ENCODE results near the gene SMAD4.

- TF ChIP-seq TCF12 (IDR thresholded peaks at IDR 0.05; ENCODE audit: low read depth) = no peak
- no peak for TF ChIP-seq EP300 (IDR thresholded peaks at IDR 0.05; ENCODE audit: borderline replicate concordance)
- no peak for TF ChIP-seq TAF1 (IDR thresholded peaks at IDR 0.05; ENCODE audit: low read depth)
- TF ChIP-seq RAD21 (IDR thresholded peaks at IDR 0.05; ENCODE audit: low read depth) = no peak
- no peak for TF ChIP-seq MAX (IDR thresholded peaks at IDR 0.05)
- TF ChIP-seq ZBTB7A (IDR thresholded peaks at IDR 0.05; ENCODE audit: low read depth) = no peak
These were observed 19.8 kb upstream of the SMAD4 start for GRCh38 chr18:51010218-51010617.

All from Ishikawa (cell line).